K562 (cell line): ENCODE measurements around the gene RAB12. TPM values are rescaled to one million over a fixed set of nuclear protein-coding genes. Genes with fewer than 3 reads are reported as not detected.

Experiments used
- ATAC-seq: fragments of 200-7000 bp; cut with Tn5 transposase; 3 replicates; pipeline ENCODE4 v1.9.1; 2020; ENCODE audit warnings: moderate library complexity
- BruUV-seq: library from RNA; stranded (reverse); fragments of 400-500 nt; replicated peaks from 2 replicates; lab custom pipeline; 2021; lab: Mats Ljungman, UMichigan
- CTCF ChIA-PET: fragments of 300-600 bp; formaldehyde crosslinking; extraction: SDS; loops from one replicate; lab custom pipeline; 2021; ENCODE audit warnings: low intra/inter-chr PET ratio; lab: Yijun Ruan, JAX
- POLR2A ChIA-PET: fragments of 300-600, 350-650 bp; sonication (Branson Sonifier 250); formaldehyde crosslinking; extraction: SDS; loops from one replicate; lab custom pipeline; 2021; ENCODE audit warnings: antibody characterized with exemption, inconsistent platforms; lab: Yijun Ruan, JAX
- DNase-seq, 4 experiments: peaks; one replicate each; pipeline versions ENCODE4 v3.0.0 to v3.0.0-alpha.2; 2011 to 2018; ENCODE audit warnings: low spot score in 3 of 4, mixed read lengths in 3 of 4; ENCODE audit errors: extremely low read depth in 1 of 4
- FAIRE-seq: peaks from 2 replicates; lab custom pipeline; 2011; peaks lifted over from hg19 to GRCh38; lab: Jason Lieb, UNC
- H2AFZ ChIP-seq: 2 replicates; pipeline ENCODE4 v1.6.0; 2011; ENCODE audit warnings: low read depth, low read length, control low read depth, inconsistent platforms
- H3K27ac ChIP-seq: fragments of 200-600 bp; 3 replicates; pipeline ENCODE4 v1.8.0; 2011; ENCODE audit warnings: low read depth, mild to moderate bottlenecking, control low read depth, inconsistent platforms, low read length, moderate library complexity, mixed read lengths; ENCODE audit errors: extremely low read depth
- H3K27me3 ChIP-seq, 2 experiments: fragments of 300-600 bp in 1 of 2; 2 replicates in 1 of 2; 3 replicates in 1 of 2; pipeline versions ENCODE4 v1.6.0 to v1.8.0; 2011; ENCODE audit warnings: inconsistent platforms in 2 of 2, low read length in 2 of 2, mild to moderate bottlenecking in 1 of 2, mixed read lengths in 1 of 2, moderate library complexity in 1 of 2; ENCODE audit not compliant: control insufficient read depth in 2 of 2, insufficient read depth in 2 of 2
- H3K36me3 ChIP-seq: fragments of 300-600 bp; 3 replicates; pipeline ENCODE4 v1.8.0; 2011; ENCODE audit warnings: mild to moderate bottlenecking, low read length, inconsistent platforms; ENCODE audit not compliant: control insufficient read depth, insufficient read depth
- H3K4me1 ChIP-seq, 2 experiments: fragments of 200-600 bp in 1 of 2; replicated peaks in 1 of 2; 2 replicates in 1 of 2; 3 replicates in 1 of 2; pipeline versions ENCODE4 v1.5.1 to v1.8.0; 2011; ENCODE audit warnings: inconsistent platforms in 2 of 2, low read length in 2 of 2, mild to moderate bottlenecking in 1 of 2, mixed read lengths in 1 of 2, moderate library complexity in 1 of 2; ENCODE audit not compliant: control insufficient read depth in 2 of 2, insufficient read depth in 2 of 2
- H3K4me2 ChIP-seq: 2 replicates; pipeline ENCODE4 v1.6.1; 2011; ENCODE audit warnings: low read length, control low read depth, inconsistent platforms, mixed read lengths; ENCODE audit not compliant: insufficient read depth
- H3K4me3 ChIP-seq: fragments of 200-600 bp; sonication (generic), shearing (Covaris generic); 2 replicates; pipeline ENCODE4 v1.5.1; 2016; ENCODE audit warnings: control low read depth, inconsistent platforms
- H3K79me2 ChIP-seq: fragments of 200-600 bp; 3 replicates; pipeline ENCODE4 v1.8.0; 2011; ENCODE audit warnings: low read length, inconsistent platforms; ENCODE audit not compliant: control insufficient read depth, insufficient read depth
- H3K9ac ChIP-seq, 2 experiments: 2 replicates each; pipeline versions ENCODE4 v1.6.0 to v1.6.1; 2011; ENCODE audit warnings: low read depth in 2 of 2, low read length in 2 of 2, control low read depth in 1 of 2, inconsistent platforms in 1 of 2, mild to moderate bottlenecking in 1 of 2, mixed read lengths in 1 of 2; ENCODE audit not compliant: insufficient read depth in 1 of 2
- H3K9me1 ChIP-seq: one replicate; pipeline ENCODE4 v1.6.0; 2011; ENCODE audit warnings: inconsistent platforms, mild to moderate bottlenecking, low read length, moderate library complexity; ENCODE audit not compliant: control insufficient read depth, insufficient read depth
- H3K9me3 ChIP-seq: replicated peaks from 2 replicates; pipeline ENCODE4 v1.5.1; 2011; ENCODE audit warnings: low read depth, low read length, inconsistent platforms; ENCODE audit not compliant: control insufficient read depth, insufficient read depth
- H4K20me1 ChIP-seq: replicated peaks from 2 replicates; pipeline ENCODE4 v1.6.1; 2011; ENCODE audit warnings: low read length, inconsistent platforms, mixed read lengths; ENCODE audit not compliant: control insufficient read depth, insufficient read depth
- BRF1 ChIP-seq: IDR thresholded peaks from 3 replicates; pipeline ENCODE4 v1.6.1; 2011; ENCODE audit warnings: borderline replicate concordance, mild to moderate bottlenecking; ENCODE audit not compliant: insufficient read length; ENCODE audit errors: extremely low read depth
- CTBP1 ChIP-seq: fragments of 450-650 bp; IDR thresholded peaks from 2 replicates; pipeline ENCODE4 v1.6.1; 2016; ENCODE audit warnings: borderline replicate concordance
- LEF1 ChIP-seq: fragments of 450-650 bp; IDR thresholded peaks from 2 replicates; pipeline ENCODE4 v1.6.1; 2016; ENCODE audit warnings: mild to moderate bottlenecking
- MCM3 ChIP-seq: fragments of 450-650 bp; IDR thresholded peaks from 2 replicates; pipeline ENCODE4 v1.6.1; 2016
- MYNN ChIP-seq, 2 experiments: sonication (generic); formaldehyde crosslinking in 1 of 2; IDR thresholded peaks; 2 replicates each; pipeline versions ENCODE4 v1.5.0 to v1.6.1; 2016 to 2020; ENCODE audit warnings: antibody characterized with exemption in 1 of 2, missing genetic modification reagents in 1 of 2
- PHF20 ChIP-seq: fragments of 450-650 bp; IDR thresholded peaks from 2 replicates; pipeline ENCODE4 v1.6.1; 2018; ENCODE audit not compliant: partially characterized antibody
- RNF2 ChIP-seq: sonication (generic); IDR thresholded peaks from 2 replicates; pipeline ENCODE4 v1.6.1; 2016
- RUNX1 ChIP-seq: sonication (generic); IDR thresholded peaks from 2 replicates; pipeline ENCODE4 v1.6.1; 2016; ENCODE audit warnings: antibody characterized with exemption, low read depth
- SREBF2 ChIP-seq: sonication (generic); formaldehyde crosslinking; IDR thresholded peaks from 2 replicates; pipeline ENCODE4 v1.4.0; 2020; ENCODE audit warnings: mild to moderate bottlenecking, missing genetic modification reagents
- SRF ChIP-seq, 2 experiments: fragments of 250-450, 450-650 bp in 1 of 2; sonication (Bioruptor Pico) in 1 of 2; sonication (generic) in 1 of 2; formaldehyde crosslinking; IDR thresholded peaks; 2 replicates each; pipeline versions ENCODE4 v1.5.0 to v1.5.1; 2020 to 2022; ENCODE audit warnings: mild to moderate bottlenecking in 1 of 2, missing genetic modification reagents in 1 of 2
- ZNF436 ChIP-seq: fragments of 250-450, 450-650 bp; sonication (Bioruptor Pico); formaldehyde crosslinking; IDR thresholded peaks from 2 replicates; pipeline ENCODE4 v1.7.0; 2020; ENCODE audit warnings: mild to moderate bottlenecking
- ZNF583 ChIP-seq: fragments of 250-450 bp; sonication (Bioruptor Pico); IDR thresholded peaks from 2 replicates; pipeline ENCODE4 v1.4.0; 2020
- ZNF764 ChIP-seq: fragments of 250-450 bp; sonication (Bioruptor Pico); IDR thresholded peaks from 2 replicates; pipeline ENCODE4 v1.4.0; 2020; ENCODE audit warnings: low read depth, mild to moderate bottlenecking, moderate library complexity
- whole genome bisulfite sequencing: fragments of 100-300 bp; shearing (Covaris generic); methylation state at CpG from one replicate; pipeline ENCODE4 v1.1.6; 2016; ENCODE audit warnings: low coverage, mixed read lengths; ENCODE audit not compliant: insufficient coverage; ENCODE audit errors: missing lambda C conversion rate; 5-methylcytosine and 5-hydroxymethylcytosine counted together
- in situ Hi-C: fragments of 300-500 bp; cut with MboI; formaldehyde crosslinking; loops from 4 replicates; pipeline ENCODE4 v1.15.0; 2018; ENCODE audit warnings: inconsistent platforms, mixed read lengths
- intact Hi-C: fragments of 100-400 bp; cut with micrococcal nuclease; formaldehyde crosslinking; loops from 2 replicates; pipeline ENCODE4 v1.14.2; 2022
- polyA plus RNA-seq, 8 experiments: library from polyadenylated mRNA; depleted of rRNA in 4 of 8; stranded (reverse) in 5 of 8; unstranded in 3 of 8; fragments of >200 nt; fragmentation: Nextera tagmentation in 2 of 8; fragmentation: Illumina TruSeq in 1 of 8; extraction: Ambion mirVana in 2 of 8; extraction: Trizol in 1 of 8; gene quantifications; 2 replicates each; pipeline versions ENCODE4 v1.2.1 to v1.2.3, GENCODE V29; 2011 to 2014; ENCODE audit warnings: inconsistent platforms in 1 of 8, missing spikeins in 1 of 8
- total RNA-seq, 7 experiments: library from RNA; depleted of rRNA in 6 of 7; stranded (reverse); fragments of >200 nt in 6 of 7; fragmentation: Illumina TruSeq in 2 of 7; extraction: Trizol in 2 of 7; gene quantifications; 2 replicates each; pipeline versions ENCODE4 v1.2.1 to v1.2.3, GENCODE V29; 2011 to 2021; ENCODE audit warnings: low replicate concordance in 1 of 7
- TF ChIP-seq, protein P1 (sequence below): fragments of 450-650 bp; formaldehyde crosslinking; IDR thresholded peaks from 2 replicates; pipeline ENCODE4 v1.4.0; 2020; ENCODE audit warnings: mild to moderate bottlenecking
- TF ChIP-seq, protein P2 (sequence below): fragments of 250-450 bp; sonication (Bioruptor Pico); IDR thresholded peaks from 2 replicates; pipeline ENCODE4 v1.5.0; 2021
- TF ChIP-seq, protein P3 (sequence below): sonication (generic); formaldehyde crosslinking; IDR thresholded peaks from 2 replicates; pipeline ENCODE4 v1.8.1; 2022; ENCODE audit warnings: missing genetic modification reagents

The RAB12 gene
- total and polyA plus RNA-seq, 9 of the 15 experiments (the other 6 are each of a cell fraction or from before 2014, with no cell fraction given), result 0.48 to 21.6 (median 18.8) TPM

DNA sequence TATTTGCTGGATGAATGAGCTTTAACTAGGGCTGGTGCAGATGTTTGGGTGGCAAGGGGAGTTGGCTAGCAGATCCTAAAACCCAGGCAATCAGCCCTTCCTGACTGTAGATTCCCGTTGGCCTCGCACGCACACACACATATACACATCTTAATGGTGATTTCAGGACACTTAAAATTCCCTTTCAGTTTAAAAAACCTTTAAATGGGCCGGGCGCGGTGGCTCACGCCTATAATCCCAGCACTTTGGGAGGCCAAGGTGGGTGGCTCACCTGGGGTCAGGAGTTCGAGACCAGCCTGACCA, 76.6 kb downstream of the RAB12 start (continued):
- no peak for TF ChIP-seq RNF2
- no peak for TF ChIP-seq ZNF764 (CRISPR knock-in tag)
- TF ChIP-seq, protein P1, sequence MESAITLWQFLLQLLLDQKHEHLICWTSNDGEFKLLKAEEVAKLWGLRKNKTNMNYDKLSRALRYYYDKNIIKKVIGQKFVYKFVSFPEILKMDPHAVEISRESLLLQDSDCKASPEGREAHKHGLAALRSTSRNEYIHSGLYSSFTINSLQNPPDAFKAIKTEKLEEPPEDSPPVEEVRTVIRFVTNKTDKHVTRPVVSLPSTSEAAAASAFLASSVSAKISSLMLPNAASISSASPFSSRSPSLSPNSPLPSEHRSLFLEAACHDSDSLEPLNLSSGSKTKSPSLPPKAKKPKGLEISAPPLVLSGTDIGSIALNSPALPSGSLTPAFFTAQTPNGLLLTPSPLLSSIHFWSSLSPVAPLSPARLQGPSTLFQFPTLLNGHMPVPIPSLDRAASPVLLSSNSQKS (CRISPR knock-in tag), result no peak
- TF ChIP-seq SRF (CRISPR knock-in tag; IDR thresholded peaks at IDR 0.05), result no peak
- no peak for TF ChIP-seq MYNN (IDR thresholded peaks at IDR 0.05)
- TF ChIP-seq MYNN (CRISPR knock-in tag; IDR thresholded peaks at IDR 0.05), result no peak
- TF ChIP-seq SREBF2 (CRISPR knock-in tag), result no peak

DNA sequence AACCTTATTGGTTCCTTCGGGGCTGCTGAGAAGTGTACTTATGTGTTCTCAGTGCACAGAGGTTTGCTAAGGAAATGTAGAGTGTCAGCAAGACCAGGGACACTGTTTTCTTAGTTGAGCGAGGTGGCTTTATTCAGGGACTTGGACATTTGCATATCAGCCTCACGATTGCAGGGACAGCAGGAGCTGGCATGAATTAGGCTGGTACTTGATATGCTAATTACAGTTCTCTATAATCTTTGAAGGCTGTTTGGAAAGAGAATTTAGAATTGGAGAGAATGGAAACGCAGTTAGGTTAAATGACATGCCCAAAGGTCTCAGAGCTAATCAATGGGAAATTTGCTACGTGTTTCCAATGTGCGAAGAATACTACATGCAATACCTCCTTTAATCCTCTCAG, 77.4 kb downstream of the RAB12 start:
- peak; percentile 72 for FAIRE-seq
- 30% methylated on average over 6 of the region's 6 CpGs for WGBS
- ChIA-PET CTCF (interaction anchor here (0.9 kb wide), 1 partner anchor 30 kb away, joined by 3 read pairs; no protein-coding TSS in a partner anchor), POLR2A (interaction anchor here (0.7 to 2.9 kb wide), 4 partner anchors 10 to 313 kb away, joined by 3 to 13 read pairs (median 4); no protein-coding TSS in a partner anchor)
- Histone ChIP-seq H3K4me1 (no peaks in the 10 kb centered on the region; a peak in 3 of 5 replicates), H3K9me3 (no peaks in the 10 kb centered on the region), H3K9ac (no peak overlapping the region), H3K36me3 (no peaks in the 10 kb centered on the region), H3K9me1 (no peaks in the 10 kb centered on the region), H3K27me3 (peaks cover 10 to 22% of the 10 kb centered on the region in 2 experiments; a peak in 4 of 5 replicates), H3K79me2 (no peaks in the 10 kb centered on the region), H3K27ac (no peak overlapping the region), H4K20me1 (no peaks in the 10 kb centered on the region), H3K4me3 (no peak overlapping the region), H2AFZ (no peak overlapping the region), H3K4me2 (no peak overlapping the region)
- TF ChIP-seq, protein P2, sequence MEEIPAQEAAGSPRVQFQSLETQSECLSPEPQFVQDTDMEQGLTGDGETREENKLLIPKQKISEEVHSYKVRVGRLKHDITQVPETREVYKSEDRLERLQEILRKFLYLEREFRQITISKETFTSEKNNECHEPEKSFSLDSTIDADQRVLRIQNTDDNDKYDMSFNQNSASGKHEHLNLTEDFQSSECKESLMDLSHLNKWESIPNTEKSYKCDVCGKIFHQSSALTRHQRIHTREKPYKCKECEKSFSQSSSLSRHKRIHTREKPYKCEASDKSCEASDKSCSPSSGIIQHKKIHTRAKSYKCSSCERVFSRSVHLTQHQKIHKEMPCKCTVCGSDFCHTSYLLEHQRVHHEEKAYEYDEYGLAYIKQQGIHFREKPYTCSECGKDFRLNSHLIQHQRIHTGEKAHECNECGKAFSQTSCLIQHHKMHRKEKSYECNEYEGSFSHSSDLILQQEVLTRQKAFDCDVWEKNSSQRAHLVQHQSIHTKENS (CRISPR knock-in tag), result no peak
- TF ChIP-seq, protein P3, sequence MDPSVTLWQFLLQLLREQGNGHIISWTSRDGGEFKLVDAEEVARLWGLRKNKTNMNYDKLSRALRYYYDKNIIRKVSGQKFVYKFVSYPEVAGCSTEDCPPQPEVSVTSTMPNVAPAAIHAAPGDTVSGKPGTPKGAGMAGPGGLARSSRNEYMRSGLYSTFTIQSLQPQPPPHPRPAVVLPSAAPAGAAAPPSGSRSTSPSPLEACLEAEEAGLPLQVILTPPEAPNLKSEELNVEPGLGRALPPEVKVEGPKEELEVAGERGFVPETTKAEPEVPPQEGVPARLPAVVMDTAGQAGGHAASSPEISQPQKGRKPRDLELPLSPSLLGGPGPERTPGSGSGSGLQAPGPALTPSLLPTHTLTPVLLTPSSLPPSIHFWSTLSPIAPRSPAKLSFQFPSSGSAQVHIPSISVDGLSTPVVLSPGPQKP (CRISPR knock-in tag), result no peak
- TF ChIP-seq PHF20 (no peak), ZNF436 (CRISPR knock-in tag) (no peak), BRF1 (no peak), MCM3 (no peak), LEF1 (no peak), ZNF583 (CRISPR knock-in tag) (no peak), RUNX1 (no peak), CTBP1 (no peak)
- DNase-seq, result no peak
- in situ Hi-C loops (no loop called here), intact Hi-C loops (loop anchor here (10.0 kb wide), 1 partner anchor 108 kb away; no protein-coding TSS in a partner anchor)
- no TSS peak for BruUV-seq
- ATAC-seq, result no peak
